Activated naive CD8-positive, alpha-beta T cell treated with anti-CD3 and anti-CD28 coated beads for 36 hours (primary cell): ENCODE results near the gene NPTX2. TPM values are rescaled to one million over a fixed set of nuclear protein-coding genes. Genes with fewer than 3 reads are reported as not detected.

ENCODE experiments used
- DNase-seq: peaks from one replicate; pipeline ENCODE4 v3.0.0; 2021
- H3K27ac Mint-ChIP-seq: one replicate; pipeline ENCODE4 v1.8.0; 2022; ENCODE audit warnings: mild to moderate bottlenecking, moderate library complexity, mixed read lengths
- H3K27me3 Mint-ChIP-seq: one replicate; pipeline ENCODE4 v1.8.0; 2022; ENCODE audit warnings: mild to moderate bottlenecking, mixed read lengths
- H3K36me3 Mint-ChIP-seq: one replicate; pipeline ENCODE4 v1.8.0; 2021; ENCODE audit warnings: mild to moderate bottlenecking, mixed read lengths
- H3K4me1 Mint-ChIP-seq: one replicate; pipeline ENCODE4 v1.8.0; 2021; ENCODE audit warnings: mixed read lengths
- H3K4me3 Mint-ChIP-seq: one replicate; pipeline ENCODE4 v1.8.0; 2022; ENCODE audit warnings: mild to moderate bottlenecking, moderate library complexity, mixed read lengths
- H3K9me3 Mint-ChIP-seq: one replicate; pipeline ENCODE4 v1.8.0; 2022; ENCODE audit warnings: mixed read lengths
- total RNA-seq, 2 experiments: library from RNA; stranded (reverse); gene quantifications; one replicate each; pipeline ENCODE4 v1.2.3, GENCODE V29; 2021

The NPTX2 gene
- total RNA-seq, 2 experiments from 2014 or later, result not detected

DNA sequence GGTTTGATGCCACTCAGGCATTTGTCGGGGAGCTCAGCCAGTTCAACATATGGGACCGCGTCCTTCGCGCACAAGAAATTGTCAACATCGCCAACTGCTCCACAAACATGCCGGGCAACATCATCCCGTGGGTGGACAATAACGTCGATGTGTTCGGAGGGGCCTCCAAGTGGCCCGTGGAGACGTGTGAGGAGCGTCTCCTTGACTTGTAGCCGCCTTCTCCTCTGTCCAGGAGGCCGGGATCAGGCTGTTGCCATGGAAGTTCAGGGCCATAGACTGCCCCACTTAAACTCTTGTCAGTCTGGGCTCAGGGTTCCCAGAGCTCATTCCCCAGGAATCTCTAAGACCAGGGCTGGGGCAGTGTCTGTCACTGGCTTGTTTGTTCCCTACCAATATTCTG, 11.3 kb downstream of the NPTX2 start:
- H3K27me3 Mint-ChIP-seq, result peaks cover 3% of the 10 kb centered on the region
- H3K4me1 Mint-ChIP-seq, result no peaks in the 10 kb centered on the region
- H3K4me3 Mint-ChIP-seq, result no peak overlapping the region
- DNase-seq, result no peak
- peaks cover 7% of the 10 kb centered on the region for H3K9me3 Mint-ChIP-seq
- no peaks in the 10 kb centered on the region for H3K36me3 Mint-ChIP-seq
- H3K27ac Mint-ChIP-seq, result no peak overlapping the region

DNA sequence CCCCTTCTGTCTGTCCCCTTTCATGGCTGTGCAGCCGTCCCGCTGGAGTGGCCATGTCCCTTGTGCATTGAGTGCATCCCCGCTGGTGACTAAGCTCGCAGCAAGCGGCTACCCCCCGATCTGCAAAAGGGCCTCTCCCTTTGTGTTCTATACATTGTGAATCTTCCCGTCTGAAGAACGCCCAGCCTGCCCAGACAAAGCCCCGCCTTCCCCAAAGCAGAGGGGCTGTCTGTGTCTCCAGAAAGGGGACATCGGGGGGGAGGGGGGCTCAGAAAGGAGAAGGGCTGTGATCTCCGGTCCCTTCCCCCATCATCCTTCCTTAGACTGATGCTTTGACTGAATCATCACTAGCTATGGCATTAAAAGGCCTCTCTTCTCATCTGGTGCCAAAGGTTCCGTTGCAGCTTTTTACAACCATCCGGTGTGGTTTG, 11.9 kb downstream of the NPTX2 start:
- Mint-ChIP-seq H3K36me3 (no peaks in the 10 kb centered on the region), H3K9me3 (peaks cover 9% of the 10 kb centered on the region), H3K4me1 (no peaks in the 10 kb centered on the region), H3K27ac (no peak overlapping the region), H3K4me3 (no peak overlapping the region), H3K27me3 (peaks cover 3% of the 10 kb centered on the region)
- no peak for DNase-seq

GRCh38 chr7:98630149-98630548, 13.1 kb downstream of the NPTX2 start:
- Mint-ChIP-seq H3K9me3 (peaks cover 9% of the 10 kb centered on the region), H3K4me1 (no peaks in the 10 kb centered on the region), H3K36me3 (no peaks in the 10 kb centered on the region), H3K4me3 (no peak overlapping the region), H3K27ac (no peak overlapping the region), H3K27me3 (peaks cover 3% of the 10 kb centered on the region)
- no peak for DNase-seq

DNA sequence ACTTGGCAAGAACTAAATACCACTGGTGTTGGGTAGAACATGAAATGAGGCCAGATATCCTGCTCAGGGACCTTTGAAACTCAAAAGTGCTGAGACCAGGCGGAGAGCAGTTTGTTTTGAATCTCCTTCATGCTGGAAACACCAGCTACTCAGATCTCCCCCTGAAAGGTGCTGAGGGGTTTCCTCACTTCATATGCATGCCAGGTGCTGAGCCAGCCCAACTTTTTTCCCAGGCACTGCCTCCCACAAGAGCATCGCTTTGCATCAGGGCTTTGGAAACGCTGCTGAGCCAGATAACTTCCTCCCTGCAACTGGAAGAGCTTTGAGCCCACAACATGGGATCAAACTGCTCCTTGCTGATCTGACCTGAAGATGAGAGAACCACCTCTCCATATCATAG, 13.7 kb downstream of the NPTX2 start:
- H3K36me3 Mint-ChIP-seq, result no peaks in the 10 kb centered on the region
- H3K9me3 Mint-ChIP-seq, result peaks cover 9% of the 10 kb centered on the region
- no peak overlapping the region for H3K4me3 Mint-ChIP-seq
- H3K27me3 Mint-ChIP-seq, result peaks cover 3% of the 10 kb centered on the region
- H3K27ac Mint-ChIP-seq, result no peak overlapping the region
- no peaks in the 10 kb centered on the region for H3K4me1 Mint-ChIP-seq
- DNase-seq, result no peak

GRCh38 chr7:98638853-98639252, 21.8 kb downstream of the NPTX2 start:
- no peak for DNase-seq

GRCh38 chr7:98640375-98640774, 23.3 kb downstream of the NPTX2 start:
- H3K27me3 Mint-ChIP-seq, result peaks cover 3% of the 10 kb centered on the region
- DNase-seq, result no peak

More at GRCh38 chr7:98638853-98639252, 21.8 kb downstream of the NPTX2 start:
- Mint-ChIP-seq H3K4me3 (no peak overlapping the region), H3K9me3 (peaks cover 7% of the 10 kb centered on the region), H3K27ac (no peak overlapping the region), H3K36me3 (no peaks in the 10 kb centered on the region), H3K4me1 (peaks cover 3% of the 10 kb centered on the region), H3K27me3 (no peaks in the 10 kb centered on the region)

DNA sequence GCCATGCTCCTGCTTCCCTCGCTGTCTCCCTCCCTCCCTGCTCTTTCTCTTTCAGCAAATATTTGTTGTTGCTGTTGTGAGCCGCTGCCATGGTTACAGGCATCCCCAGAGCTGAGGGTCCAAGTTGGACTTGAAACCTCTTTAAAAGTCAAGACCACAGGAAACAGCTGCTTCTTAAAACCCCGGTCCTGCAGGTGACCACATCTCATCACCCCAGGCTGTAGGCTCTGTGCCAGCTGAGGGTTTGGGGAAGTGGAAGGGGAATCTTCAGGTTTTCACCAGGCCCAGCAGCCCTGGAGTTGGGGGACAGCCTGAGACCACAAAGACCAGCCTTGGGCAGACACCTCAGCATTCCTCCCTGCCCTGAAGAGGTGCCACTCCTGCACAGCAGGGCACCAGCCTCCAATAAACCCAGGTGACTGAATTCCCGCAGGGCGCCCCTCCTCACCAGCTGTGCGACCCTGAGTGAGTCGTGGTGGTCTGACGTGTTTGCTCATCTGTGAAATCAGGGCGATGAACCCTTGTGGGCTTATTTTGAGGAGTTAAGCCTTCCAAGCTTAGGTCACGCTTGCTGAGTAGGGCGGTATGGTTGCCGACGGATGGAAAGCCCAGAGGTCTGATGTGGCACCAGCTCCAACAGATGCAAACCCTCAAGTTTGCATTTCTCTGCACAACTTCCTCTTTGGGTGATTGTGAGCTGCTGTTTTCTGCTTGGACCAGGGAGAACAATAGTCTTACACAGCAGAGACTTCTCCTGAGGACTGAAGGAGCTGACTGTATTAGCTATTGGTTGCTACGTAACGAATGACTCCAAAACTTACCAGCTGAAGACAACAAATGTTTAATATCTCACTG, 24.8 kb downstream of the NPTX2 start:
- H3K4me1 Mint-ChIP-seq, result peaks cover 3% of the 10 kb centered on the region

More at GRCh38 chr7:98640375-98640774, 23.3 kb downstream of the NPTX2 start:
- Mint-ChIP-seq H3K9me3 (peaks cover 7% of the 10 kb centered on the region), H3K4me1 (peaks cover 3% of the 10 kb centered on the region), H3K4me3 (no peak overlapping the region), H3K36me3 (no peaks in the 10 kb centered on the region), H3K27ac (no peak overlapping the region)

GRCh38 chr7:98643236-98643985, 26.3 kb downstream of the NPTX2 start:
- Mint-ChIP-seq H3K4me1 (peaks cover 3% of the 10 kb centered on the region), H3K4me3 (no peak overlapping the region), H3K9me3 (peaks cover 6% of the 10 kb centered on the region), H3K27ac (no peak overlapping the region), H3K27me3 (peaks cover 6% of the 10 kb centered on the region), H3K36me3 (no peaks in the 10 kb centered on the region)
- no peak for DNase-seq

More for the DNA sequence above, 24.8 kb downstream of the NPTX2 start:
- peaks cover 7% of the 10 kb centered on the region for H3K9me3 Mint-ChIP-seq
- H3K36me3 Mint-ChIP-seq, result no peaks in the 10 kb centered on the region
- peaks cover 3% of the 10 kb centered on the region for H3K27me3 Mint-ChIP-seq
- H3K27ac Mint-ChIP-seq, result no peak overlapping the region
- DNase-seq, result no peak
- no peak overlapping the region for H3K4me3 Mint-ChIP-seq

DNA sequence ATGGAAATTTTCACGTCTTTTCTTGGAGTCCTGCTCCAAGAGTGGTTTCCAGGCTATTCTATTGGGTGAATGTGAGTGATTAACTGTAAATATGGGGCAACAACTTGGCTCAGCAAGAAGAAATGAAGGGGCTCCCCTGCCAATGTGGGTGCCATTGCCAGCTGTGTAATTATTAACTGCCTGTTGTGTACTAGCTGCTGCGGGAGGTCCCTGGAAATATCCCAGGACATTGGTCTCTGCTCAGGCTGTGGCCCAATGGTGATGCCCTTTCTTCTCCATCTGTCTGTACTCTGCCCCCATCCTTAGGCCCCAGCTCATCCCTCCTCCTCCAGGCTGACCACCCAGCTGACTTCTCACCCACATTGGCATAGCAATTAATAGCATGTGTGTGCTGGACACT, 29.4 kb downstream of the NPTX2 start:
- Mint-ChIP-seq H3K4me1 (peaks cover 3% of the 10 kb centered on the region), H3K9me3 (peaks cover 6% of the 10 kb centered on the region), H3K27me3 (peaks cover 7% of the 10 kb centered on the region), H3K36me3 (no peaks in the 10 kb centered on the region), H3K4me3 (no peak overlapping the region), H3K27ac (no peak overlapping the region)
- DNase-seq, result no peak

DNA sequence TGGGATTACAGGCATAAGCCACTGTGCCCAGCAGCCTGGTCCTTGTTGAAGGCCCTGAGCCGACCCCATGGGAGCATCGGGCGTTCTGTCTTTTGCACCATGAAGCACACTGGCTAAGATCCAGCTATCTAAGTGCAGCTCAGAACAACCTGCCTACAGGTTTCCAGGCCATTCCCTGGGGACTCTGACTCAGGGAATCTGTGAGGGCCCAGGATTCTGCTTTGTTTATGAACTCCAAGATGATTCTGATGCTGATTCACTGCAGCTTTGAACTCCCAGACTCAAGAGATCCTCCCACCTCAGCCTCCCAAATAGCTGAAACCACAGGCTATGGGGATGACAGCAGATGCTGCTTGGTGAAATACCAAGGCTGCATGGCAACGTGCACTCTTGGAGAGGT, 30.2 kb downstream of the NPTX2 start:
- Mint-ChIP-seq H3K9me3 (peaks cover 6% of the 10 kb centered on the region), H3K4me1 (peaks cover under 1% of the 10 kb centered on the region), H3K27me3 (peaks cover 7% of the 10 kb centered on the region), H3K4me3 (no peak overlapping the region), H3K36me3 (no peaks in the 10 kb centered on the region), H3K27ac (no peak overlapping the region)
- DNase-seq, result no peak

DNA sequence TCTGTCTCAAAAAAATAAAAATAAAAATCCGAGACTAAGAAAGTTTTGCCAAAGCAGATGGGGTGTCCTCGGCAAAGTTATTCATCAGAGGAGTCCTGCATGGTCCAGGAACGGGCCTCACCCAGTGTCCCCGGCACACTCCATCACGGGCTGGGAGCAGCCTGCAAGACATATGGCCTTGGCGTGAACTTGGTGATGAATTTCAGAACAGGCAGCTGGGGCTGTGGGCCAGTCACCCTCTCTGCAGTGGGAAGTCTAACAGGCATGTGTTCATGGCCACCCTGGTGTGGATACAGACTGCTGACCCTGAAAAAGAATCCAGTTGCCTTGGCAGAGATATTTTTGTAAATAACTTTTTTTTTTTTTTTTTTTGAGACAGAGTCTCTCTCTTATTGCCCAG, 34.7 kb downstream of the NPTX2 start:
- Mint-ChIP-seq H3K4me1 (no peaks in the 10 kb centered on the region), H3K27me3 (peaks cover 3% of the 10 kb centered on the region), H3K4me3 (no peak overlapping the region), H3K9me3 (peaks cover 6% of the 10 kb centered on the region), H3K36me3 (no peaks in the 10 kb centered on the region), H3K27ac (no peak overlapping the region)
- no peak for DNase-seq

DNA sequence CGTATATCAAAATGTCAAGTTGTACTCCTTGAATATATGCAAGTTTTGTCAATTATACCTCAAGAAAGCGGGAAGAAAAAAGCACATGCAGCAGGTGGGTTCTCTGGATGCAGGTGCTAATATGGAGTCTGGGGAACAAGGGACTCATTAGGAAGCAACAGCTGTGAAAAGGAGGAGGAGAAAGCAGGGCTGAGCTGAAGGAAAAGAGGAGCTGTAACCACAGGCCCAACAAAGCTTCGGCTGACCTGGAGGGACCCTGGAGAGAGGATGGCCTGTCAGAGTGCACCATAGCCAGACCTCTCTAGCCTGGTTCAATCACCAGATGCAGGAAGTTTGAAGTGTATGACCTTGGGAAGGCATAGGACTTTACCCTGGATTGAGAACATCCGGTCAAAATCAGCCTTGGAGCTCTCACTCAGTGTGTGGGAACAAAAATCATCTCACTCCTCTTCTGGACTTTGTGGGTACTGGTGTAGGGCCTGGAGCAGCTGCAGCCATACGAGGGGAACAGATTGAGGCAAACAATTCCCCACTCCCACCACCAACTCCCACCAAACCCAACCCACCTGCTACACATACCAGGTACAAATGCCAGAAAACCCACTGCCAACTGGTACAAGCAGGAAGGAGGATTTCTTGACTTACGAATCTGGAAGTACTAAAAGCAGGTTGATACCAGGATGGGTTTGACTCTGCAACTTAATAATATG, 36.7 kb downstream of the NPTX2 start:
- peaks cover 6% of the 10 kb centered on the region for H3K9me3 Mint-ChIP-seq
- no peak overlapping the region for H3K27ac Mint-ChIP-seq
- DNase-seq, result no peak
- no peak overlapping the region for H3K4me3 Mint-ChIP-seq
- H3K36me3 Mint-ChIP-seq, result no peaks in the 10 kb centered on the region
- no peaks in the 10 kb centered on the region for H3K27me3 Mint-ChIP-seq
- H3K4me1 Mint-ChIP-seq, result no peaks in the 10 kb centered on the region

DNA sequence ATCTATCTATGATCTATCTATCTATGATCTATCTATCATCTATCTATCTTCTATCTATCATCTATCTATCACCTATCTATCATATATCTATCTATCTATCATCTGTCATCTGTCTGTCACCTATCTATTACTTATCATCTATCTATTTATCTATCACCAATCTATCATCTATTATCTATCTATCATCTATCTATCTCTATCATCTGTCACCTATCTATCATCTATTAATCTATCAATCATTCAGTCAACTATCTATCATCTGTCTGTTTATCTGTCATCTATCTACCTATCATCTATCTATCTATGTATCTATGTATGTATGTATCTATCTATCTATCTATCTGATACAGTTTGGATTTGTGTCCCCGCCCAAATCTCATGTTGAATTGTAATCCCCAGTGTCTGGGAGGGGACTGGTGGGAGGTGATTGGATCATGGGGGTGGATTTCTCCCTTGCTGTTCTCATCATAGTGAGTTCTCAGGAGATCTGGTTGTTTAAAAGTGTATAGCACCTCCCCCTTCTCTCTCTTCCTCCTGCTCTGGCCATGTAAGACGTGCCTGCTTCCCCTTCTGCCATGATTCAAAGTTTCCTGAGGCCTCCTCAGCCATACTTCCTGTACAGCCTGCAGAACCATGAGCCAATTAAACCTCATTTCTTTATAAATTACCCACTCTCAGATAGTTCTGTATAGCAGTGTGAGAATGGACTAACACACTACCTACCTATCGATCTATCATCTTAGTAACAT, 37.6 kb downstream of the NPTX2 start:
- H3K27me3 Mint-ChIP-seq, result no peaks in the 10 kb centered on the region
- H3K27ac Mint-ChIP-seq, result no peak overlapping the region
- H3K4me1 Mint-ChIP-seq, result no peaks in the 10 kb centered on the region
- no peak for DNase-seq
- H3K4me3 Mint-ChIP-seq, result no peak overlapping the region
- H3K9me3 Mint-ChIP-seq, result peaks cover 1% of the 10 kb centered on the region
- no peaks in the 10 kb centered on the region for H3K36me3 Mint-ChIP-seq

GRCh38 chr7:98655611-98656010, 38.5 kb downstream of the NPTX2 start:
- H3K27ac Mint-ChIP-seq, result no peak overlapping the region
- no peaks in the 10 kb centered on the region for H3K36me3 Mint-ChIP-seq
- no peaks in the 10 kb centered on the region for H3K27me3 Mint-ChIP-seq
- no peaks in the 10 kb centered on the region for H3K4me1 Mint-ChIP-seq
- no peak for DNase-seq
- no peak overlapping the region for H3K4me3 Mint-ChIP-seq
- H3K9me3 Mint-ChIP-seq, result no peaks in the 10 kb centered on the region
